GM19328 (cell line): ENCODE data around the gene POU2F2.
"Not testable (repeated sequence)": the region's sequence is repeated elsewhere in the genome, so short reads cannot be mapped to it uniquely, and the experiment has no call there.

Experiments used
- ATAC-seq: cut with Tn5 transposase; IDR thresholded peaks from one replicate; pipeline ENCODE4 v1.9.1; 2021; ENCODE audit warnings: mild to moderate bottlenecking, moderate library complexity; ENCODE audit not compliant: unreplicated experiment

Gene POU2F2

GRCh38 chr19:42108527-42109389, 23.5 kb downstream of the POU2F2 start:
- ATAC-seq: no peak

DNA sequence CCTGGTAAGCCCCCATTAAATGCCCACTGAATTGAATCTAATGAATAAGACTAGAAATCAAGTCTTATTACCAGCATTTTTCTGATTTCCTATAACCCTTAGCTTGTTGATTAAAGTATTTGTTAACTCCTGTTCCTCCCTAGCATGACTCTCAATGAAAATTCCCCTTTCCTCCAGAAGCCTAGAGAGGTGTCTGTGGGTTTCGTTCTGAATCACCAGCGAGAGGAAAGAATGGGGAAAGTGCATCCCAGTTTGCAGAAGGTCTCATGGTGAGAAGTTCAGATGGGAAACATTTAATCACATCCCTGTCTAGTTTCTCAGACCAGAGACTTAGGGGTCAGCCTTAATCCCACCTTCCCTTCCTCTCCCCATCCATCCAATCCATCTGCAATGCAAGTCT, 26.9 kb downstream of the POU2F2 start:
- ATAC-seq: no peak

- no peak for ATAC-seq
Observed at GRCh38 chr19:42102877-42103276, 29.4 kb downstream of the POU2F2 start.

DNA sequence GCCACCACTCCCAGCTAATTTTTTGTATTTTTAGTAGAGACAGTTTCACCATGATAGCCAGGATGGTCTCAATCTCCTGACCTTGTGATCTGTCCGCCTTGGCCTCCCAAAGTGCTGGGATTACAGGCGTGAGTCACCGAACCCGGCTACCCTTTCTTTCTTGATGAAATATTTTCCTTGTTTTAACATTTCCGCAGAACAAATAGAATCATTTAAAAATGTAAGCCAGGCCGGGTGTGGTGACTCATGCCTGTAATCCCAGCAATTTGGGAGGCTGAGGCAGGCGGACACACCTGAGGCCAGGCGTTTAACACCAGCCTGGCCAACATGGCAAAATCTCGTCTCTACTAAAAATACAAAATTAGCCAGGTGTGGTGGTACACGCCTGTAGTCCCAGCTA, 32.0 kb downstream of the POU2F2 start:
- not testable (repeated sequence) for ATAC-seq

- ATAC-seq: no peak
Observed at GRCh38 chr19:42099336-42099925, 32.8 kb downstream of the POU2F2 start.

GRCh38 chr19:42098781-42099180, 33.5 kb downstream of the POU2F2 start:
- no peak for ATAC-seq

- no peak for ATAC-seq
Observed at GRCh38 chr19:42097461-42097860, 34.8 kb downstream of the POU2F2 start.

DNA sequence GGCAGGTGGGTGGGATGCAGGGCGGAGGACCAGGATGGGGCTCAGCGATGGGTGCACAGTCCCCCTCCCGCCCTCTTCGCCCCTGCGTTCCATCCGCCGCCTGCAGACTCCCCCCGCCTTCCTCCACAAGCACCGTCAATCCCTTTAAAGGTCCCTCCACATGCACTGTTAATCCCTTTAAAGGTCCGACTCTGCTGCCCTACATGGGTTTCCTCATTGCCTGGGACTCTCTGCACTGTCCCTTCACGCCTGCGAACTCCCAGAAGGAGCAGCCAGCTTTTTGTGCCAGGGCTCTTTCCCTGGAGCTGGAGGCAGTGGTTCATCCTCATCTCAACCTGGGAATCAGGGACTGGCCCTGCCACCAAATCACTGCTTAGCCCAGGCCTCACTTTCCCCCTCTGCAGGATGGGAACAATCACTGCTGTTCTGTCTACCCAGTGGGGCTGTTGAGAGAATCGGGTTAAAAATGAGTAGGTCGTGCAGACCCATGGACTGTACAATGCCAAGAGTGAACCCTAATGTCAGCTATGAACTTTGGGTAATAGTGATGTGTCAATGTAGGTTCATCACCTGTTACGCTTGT, 35.9 kb downstream of the POU2F2 start:
- ATAC-seq: no peak

DNA sequence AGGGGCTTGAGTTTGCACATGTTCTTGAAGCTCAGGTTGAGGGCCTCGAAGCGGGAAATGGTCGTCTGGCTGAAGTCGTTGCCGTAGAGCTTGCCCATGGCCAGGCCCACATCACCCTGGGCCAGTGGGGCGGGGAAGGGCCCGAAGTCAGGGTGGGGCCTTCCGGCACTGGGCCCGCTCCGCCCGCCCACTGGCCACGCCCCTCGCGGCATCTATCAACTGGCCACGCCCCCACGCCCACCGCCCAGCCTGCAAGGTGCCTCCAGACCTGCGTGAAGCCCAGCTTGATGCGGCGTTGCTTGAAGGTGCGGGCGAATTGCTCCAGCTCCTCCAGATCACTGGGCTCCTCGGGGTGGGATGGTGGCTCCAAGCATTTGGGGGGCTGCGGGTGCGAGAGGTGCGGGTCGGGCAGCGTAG, 36.4 kb downstream of the POU2F2 start:
- ATAC-seq: no peak

DNA sequence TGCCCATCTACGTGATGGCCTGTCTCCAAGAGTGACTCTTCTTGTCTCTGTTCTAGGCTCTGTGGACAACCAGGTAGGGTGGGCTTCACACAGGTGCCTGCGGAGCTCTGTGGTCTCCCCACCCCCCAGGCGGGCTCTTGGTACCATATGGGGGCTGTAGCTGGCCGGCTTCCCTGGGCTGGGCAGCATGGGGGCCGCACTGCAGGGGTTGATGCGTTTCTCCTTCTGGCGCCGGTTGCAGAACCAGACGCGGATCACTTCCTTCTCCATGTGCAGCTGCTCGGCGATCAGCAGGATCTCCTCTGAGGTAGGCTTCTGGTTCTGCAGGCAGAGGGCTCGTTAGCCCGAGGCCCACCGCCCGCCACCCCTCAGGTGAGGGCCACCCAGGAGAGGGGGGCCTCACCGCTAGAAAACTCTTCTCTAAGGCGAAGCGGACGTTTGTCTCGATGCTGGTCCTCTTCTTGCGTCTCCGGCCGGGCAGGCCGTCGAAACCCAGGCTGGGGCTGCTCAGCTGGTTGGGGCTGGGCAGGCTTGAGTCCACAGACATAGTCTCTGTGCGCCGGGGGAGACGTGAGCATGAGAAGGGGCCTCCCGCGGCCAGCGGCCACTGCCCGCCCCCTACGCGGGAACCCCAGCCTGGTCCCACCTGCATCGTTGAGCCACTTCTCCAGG, 37.0 kb downstream of the POU2F2 start:
- no peak for ATAC-seq

- ATAC-seq: no peak
Observed at GRCh38 chr19:42093926-42094325, 38.3 kb downstream of the POU2F2 start.

DNA sequence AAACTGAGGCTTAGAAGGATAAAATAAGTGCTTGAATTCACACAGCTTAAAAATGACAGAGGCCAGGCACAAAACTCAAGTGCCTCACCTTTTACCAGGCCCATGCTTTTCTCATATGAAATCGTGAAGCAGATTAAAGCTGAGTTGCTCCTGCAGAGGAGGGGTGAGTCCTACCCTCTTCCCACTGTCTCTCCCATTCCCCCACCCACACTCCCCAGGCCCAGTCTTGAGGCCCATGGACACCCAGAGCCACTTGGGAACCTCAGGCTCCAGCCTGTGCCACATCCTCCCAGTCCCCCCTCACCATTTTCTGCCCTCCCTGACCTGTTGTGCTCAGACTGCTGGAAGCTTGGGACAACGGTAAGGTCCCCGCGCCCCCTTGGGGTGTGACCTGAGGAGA, 38.7 kb downstream of the POU2F2 start:
- ATAC-seq: no peak

DNA sequence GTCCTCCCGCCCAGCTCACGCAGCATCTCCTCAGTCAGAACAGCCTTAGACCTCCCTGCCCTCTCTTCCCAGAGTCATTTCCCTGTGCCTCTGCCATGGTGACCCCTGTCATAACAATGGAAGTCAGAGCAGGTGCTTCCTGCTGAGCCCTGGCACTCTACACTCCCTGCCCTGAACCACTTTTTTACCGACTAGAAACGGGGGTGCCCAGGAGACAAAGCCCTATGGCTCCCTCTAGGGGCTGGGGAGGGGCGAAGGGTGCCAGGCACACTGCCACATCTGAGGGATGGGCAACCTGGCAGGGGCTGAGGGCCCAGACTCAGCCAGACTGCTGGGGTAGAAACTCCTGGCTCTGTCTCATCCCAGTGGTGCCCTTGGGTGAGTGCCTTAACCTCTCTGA, 39.9 kb downstream of the POU2F2 start:
- no peak for ATAC-seq

- no peak for ATAC-seq
Observed at GRCh38 chr19:42091742-42092141, 40.5 kb downstream of the POU2F2 start.

DNA sequence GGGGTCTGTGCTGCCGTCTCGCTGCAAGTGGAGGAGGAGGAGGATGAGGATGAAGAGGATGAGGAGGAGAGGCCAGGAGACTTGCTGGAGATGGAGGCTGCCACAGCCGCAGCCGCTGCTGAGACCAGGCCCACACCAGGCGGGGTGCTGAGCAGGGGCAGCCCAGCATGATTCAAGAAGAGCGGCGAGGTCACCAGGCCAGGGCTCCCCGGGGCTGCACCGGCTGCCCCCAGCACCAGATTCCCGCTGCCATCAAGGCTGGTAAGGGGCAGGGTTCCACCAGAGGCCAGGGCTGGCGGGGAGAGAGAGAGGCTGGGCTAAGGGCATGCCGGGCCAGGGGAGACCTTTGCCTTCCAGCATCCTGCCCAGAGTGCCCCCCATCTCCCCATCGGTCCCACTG, 40.9 kb downstream of the POU2F2 start:
- no peak for ATAC-seq

- no peak for ATAC-seq
Observed at GRCh38 chr19:42090672-42091071, 41.6 kb downstream of the POU2F2 start.

DNA sequence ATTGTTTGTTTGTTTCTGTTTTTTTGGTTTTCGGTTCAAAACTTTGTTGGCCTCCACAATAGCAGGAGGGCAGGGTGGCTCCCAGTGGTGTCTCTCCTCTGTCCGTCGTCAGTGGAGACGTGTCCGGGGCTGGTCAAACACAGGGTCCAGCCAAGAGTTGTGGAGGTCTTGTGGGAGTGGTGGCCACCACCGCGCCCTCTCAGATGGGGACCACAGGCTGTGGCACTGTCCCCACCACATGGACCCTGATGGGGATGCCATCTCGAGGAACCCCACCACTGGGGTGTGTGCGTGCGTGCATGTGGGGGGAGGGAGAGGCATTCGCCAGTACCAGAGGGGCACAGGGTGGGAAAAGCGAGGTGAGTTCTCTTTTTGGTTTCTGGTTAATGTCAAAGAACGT, 42.5 kb downstream of the POU2F2 start:
- no peak for ATAC-seq

GRCh38 chr19:42089191-42089750, 43.0 kb downstream of the POU2F2 start:
- ATAC-seq: no peak

GRCh38 chr19:42088471-42089190, 43.6 kb downstream of the POU2F2 start:
- ATAC-seq: no peak

GRCh38 chr19:42086770-42087550, 45.3 kb downstream of the POU2F2 start:
- no peak for ATAC-seq
